ENCODE data around the gene MCTS1. TPM values are rescaled to one million over a fixed set of nuclear protein-coding genes. Genes with fewer than 3 reads are reported as not detected.

Gene MCTS1
- total and polyA plus RNA-seq, 2 experiments from 2014 or later, result 33.0 to 58.2 TPM

DNA sequence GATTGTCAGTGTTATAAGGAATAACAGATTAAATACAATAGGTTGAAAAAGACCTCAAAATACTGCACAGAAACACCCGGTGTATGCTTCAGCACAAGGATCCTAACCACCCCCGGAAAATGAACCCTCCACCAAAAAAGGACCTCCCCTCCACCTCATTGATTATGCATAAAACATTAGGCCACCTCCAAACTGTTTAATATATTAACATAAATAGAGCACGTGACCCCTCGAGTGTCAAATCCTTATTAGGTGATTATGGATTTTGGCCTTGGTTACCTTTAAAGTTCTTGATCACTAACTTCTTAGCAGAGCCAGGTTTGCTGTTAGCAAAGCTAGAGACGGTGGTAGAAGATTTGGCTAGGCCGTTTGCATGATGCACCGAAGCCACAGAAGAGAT lies 44.1 kb upstream of the MCTS1 start (continued):
- TF ChIP-seq, protein P1, sequence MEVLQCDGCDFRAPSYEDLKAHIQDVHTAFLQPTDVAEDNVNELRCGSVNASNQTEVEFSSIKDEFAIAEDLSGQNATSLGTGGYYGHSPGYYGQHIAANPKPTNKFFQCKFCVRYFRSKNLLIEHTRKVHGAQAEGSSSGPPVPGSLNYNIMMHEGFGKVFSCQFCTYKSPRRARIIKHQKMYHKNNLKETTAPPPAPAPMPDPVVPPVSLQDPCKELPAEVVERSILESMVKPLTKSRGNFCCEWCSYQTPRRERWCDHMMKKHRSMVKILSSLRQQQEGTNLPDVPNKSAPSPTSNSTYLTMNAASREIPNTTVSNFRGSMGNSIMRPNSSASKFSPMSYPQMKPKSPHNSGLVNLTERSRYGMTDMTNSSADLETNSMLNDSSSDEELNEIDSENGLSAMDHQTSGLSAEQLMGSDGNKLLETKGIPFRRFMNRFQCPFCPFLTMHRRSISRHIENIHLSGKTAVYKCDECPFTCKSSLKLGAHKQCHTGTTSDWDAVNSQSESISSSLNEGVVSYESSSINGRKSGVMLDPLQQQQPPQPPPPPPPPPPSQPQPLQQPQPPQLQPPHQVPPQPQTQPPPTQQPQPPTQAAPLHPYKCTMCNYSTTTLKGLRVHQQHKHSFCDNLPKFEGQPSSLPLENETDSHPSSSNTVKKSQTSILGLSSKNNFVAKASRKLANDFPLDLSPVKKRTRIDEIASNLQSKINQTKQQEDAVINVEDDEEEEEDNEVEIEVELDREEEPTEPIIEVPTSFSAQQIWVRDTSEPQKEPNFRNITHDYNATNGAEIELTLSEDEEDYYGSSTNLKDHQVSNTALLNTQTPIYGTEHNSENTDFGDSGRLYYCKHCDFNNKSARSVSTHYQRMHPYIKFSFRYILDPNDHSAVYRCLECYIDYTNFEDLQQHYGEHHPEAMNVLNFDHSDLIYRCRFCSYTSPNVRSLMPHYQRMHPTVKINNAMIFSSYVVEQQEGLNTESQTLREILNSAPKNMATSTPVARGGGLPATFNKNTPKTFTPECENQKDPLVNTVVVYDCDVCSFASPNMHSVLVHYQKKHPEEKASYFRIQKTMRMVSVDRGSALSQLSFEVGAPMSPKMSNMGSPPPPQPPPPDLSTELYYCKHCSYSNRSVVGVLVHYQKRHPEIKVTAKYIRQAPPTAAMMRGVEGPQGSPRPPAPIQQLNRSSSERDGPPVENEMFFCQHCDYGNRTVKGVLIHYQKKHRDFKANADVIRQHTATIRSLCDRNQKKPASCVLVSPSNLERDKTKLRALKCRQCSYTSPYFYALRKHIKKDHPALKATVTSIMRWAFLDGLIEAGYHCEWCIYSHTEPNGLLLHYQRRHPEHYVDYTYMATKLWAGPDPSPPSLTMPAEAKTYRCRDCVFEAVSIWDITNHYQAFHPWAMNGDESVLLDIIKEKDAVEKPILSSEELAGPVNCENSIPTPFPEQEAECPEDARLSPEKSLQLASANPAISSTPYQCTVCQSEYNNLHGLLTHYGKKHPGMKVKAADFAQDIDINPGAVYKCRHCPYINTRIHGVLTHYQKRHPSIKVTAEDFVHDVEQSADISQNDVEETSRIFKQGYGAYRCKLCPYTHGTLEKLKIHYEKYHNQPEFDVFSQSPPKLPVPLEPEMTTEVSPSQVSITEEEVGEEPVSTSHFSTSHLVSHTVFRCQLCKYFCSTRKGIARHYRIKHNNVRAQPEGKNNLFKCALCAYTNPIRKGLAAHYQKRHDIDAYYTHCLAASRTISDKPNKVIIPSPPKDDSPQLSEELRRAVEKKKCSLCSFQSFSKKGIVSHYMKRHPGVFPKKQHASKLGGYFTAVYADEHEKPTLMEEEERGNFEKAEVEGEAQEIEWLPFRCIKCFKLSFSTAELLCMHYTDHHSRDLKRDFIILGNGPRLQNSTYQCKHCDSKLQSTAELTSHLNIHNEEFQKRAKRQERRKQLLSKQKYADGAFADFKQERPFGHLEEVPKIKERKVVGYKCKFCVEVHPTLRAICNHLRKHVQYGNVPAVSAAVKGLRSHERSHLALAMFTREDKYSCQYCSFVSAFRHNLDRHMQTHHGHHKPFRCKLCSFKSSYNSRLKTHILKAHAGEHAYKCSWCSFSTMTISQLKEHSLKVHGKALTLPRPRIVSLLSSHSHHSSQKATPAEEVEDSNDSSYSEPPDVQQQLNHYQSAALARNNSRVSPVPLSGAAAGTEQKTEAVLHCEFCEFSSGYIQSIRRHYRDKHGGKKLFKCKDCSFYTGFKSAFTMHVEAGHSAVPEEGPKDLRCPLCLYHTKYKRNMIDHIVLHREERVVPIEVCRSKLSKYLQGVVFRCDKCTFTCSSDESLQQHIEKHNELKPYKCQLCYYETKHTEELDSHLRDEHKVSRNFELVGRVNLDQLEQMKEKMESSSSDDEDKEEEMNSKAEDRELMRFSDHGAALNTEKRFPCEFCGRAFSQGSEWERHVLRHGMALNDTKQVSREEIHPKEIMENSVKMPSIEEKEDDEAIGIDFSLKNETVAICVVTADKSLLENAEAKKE (CRISPR knock-in tag; IDR thresholded peaks at IDR 0.05), result no peak
- TF ChIP-seq NANOG (IDR thresholded peaks at IDR 0.05; ENCODE audit: borderline replicate concordance) (no peak), EZH2 (IDR thresholded peaks at IDR 0.05; ENCODE audit: low read depth, unreplicated experiment) (no peak), ZNF114 (CRISPR knock-in tag; IDR thresholded peaks at IDR 0.05) (no peak), CREB1 (CRISPR knock-in tag; IDR thresholded peaks at IDR 0.05; ENCODE audit: low read depth) (no peak)
- TF ChIP-seq, protein P2, sequence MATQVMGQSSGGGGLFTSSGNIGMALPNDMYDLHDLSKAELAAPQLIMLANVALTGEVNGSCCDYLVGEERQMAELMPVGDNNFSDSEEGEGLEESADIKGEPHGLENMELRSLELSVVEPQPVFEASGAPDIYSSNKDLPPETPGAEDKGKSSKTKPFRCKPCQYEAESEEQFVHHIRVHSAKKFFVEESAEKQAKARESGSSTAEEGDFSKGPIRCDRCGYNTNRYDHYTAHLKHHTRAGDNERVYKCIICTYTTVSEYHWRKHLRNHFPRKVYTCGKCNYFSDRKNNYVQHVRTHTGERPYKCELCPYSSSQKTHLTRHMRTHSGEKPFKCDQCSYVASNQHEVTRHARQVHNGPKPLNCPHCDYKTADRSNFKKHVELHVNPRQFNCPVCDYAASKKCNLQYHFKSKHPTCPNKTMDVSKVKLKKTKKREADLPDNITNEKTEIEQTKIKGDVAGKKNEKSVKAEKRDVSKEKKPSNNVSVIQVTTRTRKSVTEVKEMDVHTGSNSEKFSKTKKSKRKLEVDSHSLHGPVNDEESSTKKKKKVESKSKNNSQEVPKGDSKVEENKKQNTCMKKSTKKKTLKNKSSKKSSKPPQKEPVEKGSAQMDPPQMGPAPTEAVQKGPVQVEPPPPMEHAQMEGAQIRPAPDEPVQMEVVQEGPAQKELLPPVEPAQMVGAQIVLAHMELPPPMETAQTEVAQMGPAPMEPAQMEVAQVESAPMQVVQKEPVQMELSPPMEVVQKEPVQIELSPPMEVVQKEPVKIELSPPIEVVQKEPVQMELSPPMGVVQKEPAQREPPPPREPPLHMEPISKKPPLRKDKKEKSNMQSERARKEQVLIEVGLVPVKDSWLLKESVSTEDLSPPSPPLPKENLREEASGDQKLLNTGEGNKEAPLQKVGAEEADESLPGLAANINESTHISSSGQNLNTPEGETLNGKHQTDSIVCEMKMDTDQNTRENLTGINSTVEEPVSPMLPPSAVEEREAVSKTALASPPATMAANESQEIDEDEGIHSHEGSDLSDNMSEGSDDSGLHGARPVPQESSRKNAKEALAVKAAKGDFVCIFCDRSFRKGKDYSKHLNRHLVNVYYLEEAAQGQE (IDR thresholded peaks at IDR 0.05; ENCODE audit: unreplicated experiment), result no peak
